ENCODE results near the gene DCPS. TPM values are rescaled to one million over a fixed set of nuclear protein-coding genes. Genes with fewer than 3 reads are reported as not detected.

DCPS gene
- polyA plus RNA-seq, 1 of the 3 experiments (the other 2 are of a cell fraction), result 48.1 TPM

GRCh38 chr11:126338346-126339055, 34.6 kb downstream of the DCPS start:
- no peaks in the 10 kb centered on the region for H4K20me1 ChIP-seq (ENCODE audit: insufficient read depth)
- no peak overlapping the region for H3K4me3 ChIP-seq (ENCODE audit: low read depth in 2 of 2, low read length in 1 of 2)
- peaks cover 1 to 5% of the 10 kb centered on the region in 2 experiments for H3K36me3 ChIP-seq (replicated peaks in 1 of 2; ENCODE audit: control insufficient read depth in 1 of 2, insufficient read depth in 2 of 2, low read length in 1 of 2)
- ChIA-PET CTCF (no interaction called here), POLR2A (no interaction called here)
- H3K79me2 ChIP-seq (ENCODE audit: insufficient read depth), result no peaks in the 10 kb centered on the region; the same call in 1 of the 2 replicates
- H3K4me1 ChIP-seq (ENCODE audit: control insufficient read depth in 1 of 2, insufficient read depth in 2 of 2, low read depth in 1 of 2, low read length in 1 of 2), result peaks cover 23 to 41% of the 10 kb centered on the region in 2 experiments; a peak in 3 of 4 replicates
- no peaks in the 10 kb centered on the region for H3K9me2 ChIP-seq
- peaks cover 22% of the 10 kb centered on the region for H3F3A ChIP-seq (replicated peaks; ENCODE audit: insufficient read depth)
- H3K9me3 ChIP-seq, result no peaks in the 10 kb centered on the region
- H3K4me2 ChIP-seq, result no peak overlapping the region
- no peaks in the 10 kb centered on the region for H3K27me3 ChIP-seq (ENCODE audit: insufficient read depth)
- TF ChIP-seq NRF1 (IDR thresholded peaks at IDR 0.05; ENCODE audit: low read depth, low read length), result no peak
- no peak for TF ChIP-seq RCOR1 (IDR thresholded peaks at IDR 0.05; ENCODE audit: low read length)
- no peak for TF ChIP-seq SIN3A (IDR thresholded peaks at IDR 0.05; ENCODE audit: borderline replicate concordance, low read depth, low read length)
- no peak for TF ChIP-seq YY1 (IDR thresholded peaks at IDR 0.05; ENCODE audit: low read depth)
- TF ChIP-seq PBX3 (IDR thresholded peaks at IDR 0.05), result no peak
- no peak for TF ChIP-seq MAX (IDR thresholded peaks at IDR 0.05; ENCODE audit: low read depth)
- TF ChIP-seq GATA2 (CRISPR knock-in tag; IDR thresholded peaks at IDR 0.05), result no peak
- no peak for TF ChIP-seq CHD2 (IDR thresholded peaks at IDR 0.05; ENCODE audit: low read length, partially characterized antibody)
- TF ChIP-seq JUND (IDR thresholded peaks at IDR 0.05), result no peak
- TF ChIP-seq IRF3 (IDR thresholded peaks at IDR 0.05; ENCODE audit: low read depth, low read length), result no peak
- no peak for TF ChIP-seq TEAD4 (IDR thresholded peaks at IDR 0.05; ENCODE audit: borderline replicate concordance, insufficient read depth)
- H3K27ac ChIP-seq (ENCODE audit: low read depth in 2 of 2, low read length in 1 of 2), result no peak overlapping the region
- no peak for DNase-seq
- no peak overlapping the region for H3K9ac ChIP-seq
- H2AFZ ChIP-seq (ENCODE audit: low read depth), result no peak overlapping the region
- WGBS (ENCODE audit: low lambda C conversion rate), result 98% methylated on average over 7 of the region's 7 CpGs

- no peaks in the 10 kb centered on the region for H3K9me2 ChIP-seq
- H3K4me1 ChIP-seq (ENCODE audit: control insufficient read depth in 1 of 2, insufficient read depth in 2 of 2, low read depth in 1 of 2, low read length in 1 of 2), result peaks cover 22 to 40% of the 10 kb centered on the region in 2 experiments; a peak in 3 of 4 replicates
- no peak overlapping the region for H3K9ac ChIP-seq
- H3F3A ChIP-seq (replicated peaks; ENCODE audit: insufficient read depth), result peaks cover 22% of the 10 kb centered on the region
- no peak overlapping the region for H3K27ac ChIP-seq (ENCODE audit: low read depth in 2 of 2, low read length in 1 of 2)
- CTCF ChIA-PET, result interaction anchor here (1.0 to 1.4 kb wide), 2 partner anchors 32 to 102 kb away, joined by 3 to 4 read pairs; no protein-coding TSS in a partner anchor
- no peaks in the 10 kb centered on the region for H3K9me3 ChIP-seq
- H3K4me2 ChIP-seq, result no peak overlapping the region
- no peak for DNase-seq
- WGBS (ENCODE audit: low lambda C conversion rate), result 86% methylated on average over 14 of the region's 15 CpGs
- POLR2A ChIA-PET, result no interaction called here
- H3K79me2 ChIP-seq (ENCODE audit: insufficient read depth), result no peaks in the 10 kb centered on the region; the same call in 1 of the 2 replicates
- no peaks in the 10 kb centered on the region for H4K20me1 ChIP-seq (ENCODE audit: insufficient read depth)
- TF ChIP-seq RFX5 (IDR thresholded peaks at IDR 0.05; ENCODE audit: low read length) (no peak), EP300 (IDR thresholded peaks at IDR 0.05; ENCODE audit: borderline replicate concordance in 1 of 2, low read depth in 1 of 2, low read length in 1 of 2) (no peak), FOXJ3 (CRISPR knock-in tag; IDR thresholded peaks at IDR 0.05) (no peak), MEF2A (IDR thresholded peaks at IDR 0.05; ENCODE audit: borderline replicate concordance, low read depth) (no peak), GABPA (IDR thresholded peaks at IDR 0.05; ENCODE audit: low read depth) (no peak), MAX (IDR thresholded peaks at IDR 0.05; ENCODE audit: low read depth) (no peak), TCF12 (IDR thresholded peaks at IDR 0.05) (no peak), MXI1 (IDR thresholded peaks at IDR 0.05; ENCODE audit: low read depth, low read length) (no peak), SIN3A (IDR thresholded peaks at IDR 0.05; ENCODE audit: borderline replicate concordance, low read depth, low read length) (no peak), YY1 (IDR thresholded peaks at IDR 0.05; ENCODE audit: low read depth) (no peak), NFIC (IDR thresholded peaks at IDR 0.05; ENCODE audit: borderline replicate concordance) (no peak), SMC3 (IDR thresholded peaks at IDR 0.05; ENCODE audit: low read depth, low read length) (no peak), NRF1 (IDR thresholded peaks at IDR 0.05; ENCODE audit: low read depth, low read length) (no peak)
- H3K27me3 ChIP-seq (ENCODE audit: insufficient read depth), result no peaks in the 10 kb centered on the region
- no peak overlapping the region for H2AFZ ChIP-seq (ENCODE audit: low read depth)
- H3K4me3 ChIP-seq (ENCODE audit: low read depth in 2 of 2, low read length in 1 of 2), result no peak overlapping the region
- H3K36me3 ChIP-seq (replicated peaks in 1 of 2; ENCODE audit: control insufficient read depth in 1 of 2, insufficient read depth in 2 of 2, low read length in 1 of 2), result peaks cover 4 to 6% of the 10 kb centered on the region in 2 experiments
Observed at GRCh38 chr11:126339073-126339862, 35.4 kb downstream of the DCPS start.

Measured in SK-N-SH (cell line).